CD4-positive, alpha-beta T cell treated with Interferon gamma for 1 hour (primary cell): Measurements from ENCODE around the gene NYNRIN.

Experiments
- DNase-seq: peaks from one replicate; pipeline ENCODE4 v3.0.0-alpha.2; 2020

The NYNRIN gene

DNA sequence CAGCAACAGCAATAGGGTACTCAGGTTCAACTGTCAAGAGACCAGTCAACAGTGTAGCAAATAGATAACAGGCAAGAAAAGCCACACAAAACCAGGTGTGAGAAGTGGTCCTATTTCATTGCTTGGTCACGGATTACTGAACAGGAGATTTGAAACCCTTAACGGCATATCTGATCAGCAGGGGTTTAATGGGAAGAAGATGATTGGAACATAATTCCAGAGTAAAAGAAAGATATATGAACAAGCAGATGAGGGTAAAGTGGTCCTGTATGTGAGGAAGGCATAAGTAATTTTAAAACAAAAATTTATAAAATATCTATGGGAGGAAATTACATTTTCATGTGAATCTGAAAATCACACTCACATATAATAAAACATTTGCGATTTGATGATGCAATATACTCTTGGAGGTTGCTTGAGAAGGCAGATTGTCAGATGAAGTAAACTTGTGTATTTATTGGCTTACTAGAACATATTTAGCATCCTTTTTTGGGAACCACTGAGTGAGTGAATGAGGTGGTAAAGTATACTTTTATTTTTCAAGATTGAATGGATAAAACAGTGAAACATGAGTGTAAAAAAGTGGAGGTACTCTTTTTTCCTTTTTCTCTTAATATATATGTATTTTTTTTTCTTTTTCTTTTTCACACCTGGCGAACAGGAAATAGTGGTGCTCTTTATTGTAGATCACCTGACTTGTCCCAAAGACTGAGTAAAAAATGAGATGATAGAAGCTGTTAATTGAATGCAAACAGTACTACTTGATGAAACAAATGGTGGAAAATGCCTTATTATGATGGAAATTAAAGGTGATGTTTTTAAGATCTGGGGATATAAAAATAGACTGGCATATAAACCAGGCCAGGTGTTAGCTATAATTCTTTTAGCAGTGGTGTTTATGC, 65.3 kb downstream of the NYNRIN start:
- no peak for DNase-seq

- DNase-seq, result no peak
These were observed 66.6 kb downstream of the NYNRIN start for GRCh38 chr14:24465368-24465767.

DNA sequence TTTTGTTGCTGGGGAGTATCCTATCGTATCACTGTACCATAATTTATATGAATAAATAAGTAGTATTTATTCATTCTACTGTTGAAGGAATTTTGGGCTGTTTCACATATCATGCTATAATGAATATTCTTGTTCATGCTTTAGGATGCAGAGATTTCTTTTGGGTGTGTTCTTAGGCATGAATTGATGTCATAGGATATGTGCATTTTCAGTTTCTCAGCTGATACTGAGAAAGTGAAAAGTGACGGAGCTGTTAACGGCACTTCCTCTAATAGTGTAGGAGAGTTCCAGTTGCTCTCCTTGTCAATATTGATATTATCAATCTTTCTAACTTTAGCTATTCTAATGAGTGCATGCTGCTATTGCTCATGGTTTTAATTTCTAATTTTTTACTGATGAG, 67.0 kb downstream of the NYNRIN start:
- DNase-seq, result no peak
